ENCODE measurements around the gene SYNDIG1L.
"Not testable (repeated sequence)": the region's sequence is repeated elsewhere in the genome, so short reads cannot be mapped to it uniquely, and the experiment has no call there.

The SYNDIG1L gene

DNA sequence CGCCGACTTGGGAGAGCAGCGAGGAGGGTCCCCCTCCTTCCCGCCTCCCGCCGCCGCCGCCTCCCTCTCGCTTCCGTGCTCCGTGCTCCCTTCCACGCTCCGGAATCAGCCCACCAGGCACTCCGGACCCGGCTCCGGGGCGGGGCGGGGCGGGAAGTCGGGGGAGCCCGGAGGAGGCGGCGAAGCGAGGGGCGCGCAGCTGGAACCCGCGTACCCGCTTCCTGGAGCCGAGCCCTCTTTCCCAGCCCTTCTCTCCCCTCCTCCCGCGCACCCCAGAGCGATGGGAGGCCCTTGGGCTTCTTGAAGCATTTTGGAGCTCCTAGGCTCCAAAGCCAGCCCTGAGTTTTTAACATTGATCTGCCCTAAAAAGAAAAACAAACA, at the start of gene SYNDIG1L:
TSS of gene SYNDIG1L (minus strand) at position 9 of the 381 bp plus-strand sequence. CDS start 16,466 bp downstream, outside the sequence.
- no peak for DNase-seq

GRCh38 chr14:74475678-74476077, 49.7 kb upstream of the SYNDIG1L start:
- DNase-seq = no peak

DNA sequence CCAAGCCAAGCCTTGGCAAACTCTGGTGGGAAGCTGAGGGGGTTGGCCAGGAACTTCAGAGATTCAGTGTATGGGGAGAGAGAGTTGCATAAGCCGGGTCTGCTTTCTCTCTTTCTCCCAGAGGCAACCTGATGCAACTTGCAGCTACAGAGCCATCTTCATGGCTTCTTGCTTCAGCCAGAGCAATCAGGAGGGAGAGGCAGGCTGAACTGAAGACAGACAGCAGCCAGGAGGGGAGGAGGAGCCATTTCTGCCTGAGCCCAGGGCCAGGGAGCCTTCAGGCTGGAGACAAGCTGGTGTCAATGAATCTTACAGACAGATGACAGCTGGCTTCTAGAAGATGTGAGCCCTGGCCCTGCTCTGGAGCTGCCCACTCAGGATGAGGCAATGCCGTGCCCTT, 48.4 kb upstream of the SYNDIG1L start:
- no peak for DNase-seq

DNA sequence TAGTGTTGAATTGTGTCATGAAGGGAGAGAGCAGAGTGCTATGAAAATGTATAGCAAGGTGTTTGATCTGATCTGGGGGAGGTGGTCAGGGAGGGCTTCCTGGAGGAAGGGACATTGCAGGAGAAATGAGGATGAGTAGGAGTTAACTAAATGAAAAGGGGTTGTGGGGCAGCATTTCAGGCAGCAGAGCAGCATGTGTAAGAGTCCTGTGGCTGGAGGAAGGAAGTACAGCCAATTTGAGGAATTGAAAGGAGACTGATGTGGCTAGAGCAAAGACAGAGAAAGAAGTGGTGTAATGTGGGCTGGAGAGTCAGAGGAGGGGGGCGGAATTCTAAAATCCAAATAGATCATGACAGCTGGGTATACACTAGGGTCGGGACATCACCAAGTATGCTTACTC, 46.6 kb upstream of the SYNDIG1L start:
- no peak for DNase-seq

GRCh38 chr14:74469548-74470518, 43.8 kb upstream of the SYNDIG1L start:
- no peak for DNase-seq

GRCh38 chr14:74468513-74468912, 42.5 kb upstream of the SYNDIG1L start:
- DNase-seq = no peak

DNA sequence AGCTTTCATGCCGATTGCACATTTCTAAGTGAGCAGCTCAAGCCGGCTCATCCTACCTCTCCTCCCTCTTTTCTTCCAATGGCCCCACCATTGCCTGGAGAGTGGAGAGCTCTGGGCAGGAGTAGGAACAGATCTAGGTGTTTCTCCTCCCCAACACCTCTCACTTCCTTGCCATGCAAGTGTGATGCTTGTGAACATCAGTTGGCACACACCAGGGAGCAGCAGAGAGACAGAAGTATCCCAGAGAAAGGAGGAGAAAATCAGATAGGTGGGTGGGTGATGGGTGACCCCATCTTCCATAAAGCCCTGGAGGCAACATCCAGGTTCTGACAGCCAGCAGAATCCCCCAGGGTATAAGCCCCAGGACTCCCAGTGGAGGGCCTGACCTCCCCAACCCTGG, 39.3 kb upstream of the SYNDIG1L start:
- DNase-seq = no peak

GRCh38 chr14:74464785-74465184, 38.8 kb upstream of the SYNDIG1L start:
- DNase-seq = no peak

- DNase-seq = no peak
Observed at GRCh38 chr14:74463697-74464096, 37.7 kb upstream of the SYNDIG1L start.

GRCh38 chr14:74462993-74463392, 37.0 kb upstream of the SYNDIG1L start:
- no peak for DNase-seq

GRCh38 chr14:74459976-74460375, 34.0 kb upstream of the SYNDIG1L start:
- DNase-seq = no peak

DNA sequence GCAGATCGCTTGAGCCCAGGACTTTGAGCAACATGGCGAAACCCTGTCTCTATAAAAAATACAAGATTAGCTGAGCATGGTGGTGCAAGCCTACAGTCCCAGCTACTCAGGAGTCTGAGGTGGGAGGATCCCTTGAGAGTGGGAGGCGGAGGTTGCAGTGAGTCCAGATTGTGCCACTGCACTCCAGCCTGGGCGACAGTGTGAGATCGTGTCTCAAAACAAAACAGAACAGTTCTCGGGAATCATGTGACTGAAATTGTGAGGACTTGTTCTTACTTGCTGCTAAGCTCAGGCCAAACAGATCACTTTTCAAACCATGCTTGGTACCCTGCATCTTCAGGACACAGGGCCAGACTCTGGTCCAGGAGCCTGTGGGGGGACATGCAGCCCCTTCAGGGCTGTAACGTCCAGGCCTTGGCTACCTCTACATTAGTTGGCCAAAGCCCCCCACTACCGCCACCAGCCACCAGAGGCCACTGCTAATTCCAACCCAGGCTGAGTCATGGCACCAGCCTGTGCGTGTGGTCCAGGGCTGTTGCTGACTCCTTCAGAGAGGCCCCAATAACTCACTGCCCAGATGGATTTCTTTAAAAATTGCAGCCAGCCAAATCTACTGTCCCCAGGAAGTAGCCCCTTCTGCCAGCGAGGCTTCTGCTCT, 33.4 kb upstream of the SYNDIG1L start:
- no peak for DNase-seq

DNA sequence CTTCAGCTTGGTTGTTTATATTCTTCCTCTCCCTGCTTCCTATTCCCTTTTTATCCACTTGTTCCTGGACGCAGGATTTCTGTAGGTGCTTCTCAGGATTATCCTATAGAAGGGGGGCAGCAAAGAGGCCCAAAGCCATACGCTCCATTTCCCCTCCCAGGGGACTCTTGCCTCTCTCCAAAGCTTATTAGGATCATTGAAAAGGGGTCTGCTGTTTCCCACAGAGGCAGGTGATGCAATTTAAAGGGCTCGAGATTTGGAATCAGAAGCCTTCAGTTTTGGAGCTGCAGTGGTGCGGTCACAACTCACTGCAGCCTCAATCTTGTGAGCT, 31.5 kb upstream of the SYNDIG1L start:
- DNase-seq = no peak

DNA sequence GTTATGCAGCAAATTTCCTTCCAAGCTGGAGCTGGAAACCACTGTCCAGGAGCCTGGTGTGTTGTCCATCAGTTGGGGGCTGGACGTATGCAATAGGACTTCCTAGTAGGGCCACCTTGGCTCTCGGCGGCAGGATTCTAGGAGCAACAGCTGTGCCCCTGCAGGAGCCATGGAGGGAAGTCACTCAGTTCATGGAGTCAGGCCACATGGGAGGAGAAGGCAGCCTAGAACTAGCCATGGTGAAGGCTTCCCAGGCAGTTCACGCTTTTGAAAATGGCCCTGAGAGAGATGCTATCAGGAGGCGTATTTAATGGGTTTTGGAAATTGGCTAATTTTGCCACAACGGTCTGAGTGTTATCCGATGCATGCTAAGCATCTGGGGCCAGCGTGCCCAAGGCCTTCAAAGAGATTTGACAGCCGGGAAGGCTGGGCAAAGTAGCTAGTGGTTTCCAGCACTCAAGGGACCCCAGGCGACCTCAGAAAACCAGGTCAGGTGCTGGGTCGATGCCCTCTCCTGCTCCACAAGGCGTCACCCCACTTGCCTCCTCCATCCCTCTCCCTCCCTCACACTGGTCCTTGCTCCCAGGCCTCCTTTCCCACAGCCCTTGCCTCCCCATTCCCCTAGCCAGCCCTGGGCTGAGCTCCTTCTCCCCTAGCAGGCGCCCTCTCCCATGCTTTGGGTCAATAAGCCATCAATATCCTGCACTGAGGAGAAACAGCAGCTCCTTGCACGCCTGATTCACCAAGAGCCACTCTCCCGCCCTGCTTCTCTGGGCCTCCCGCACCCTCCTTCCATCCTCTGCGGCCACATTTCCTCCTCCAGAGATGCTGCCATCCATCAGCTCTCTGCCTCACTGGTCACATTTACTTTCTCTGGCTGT, 30.9 kb upstream of the SYNDIG1L start:
- no peak for DNase-seq

GRCh38 chr14:74454397-74454796, 28.4 kb upstream of the SYNDIG1L start:
- not testable (repeated sequence) for DNase-seq

DNA sequence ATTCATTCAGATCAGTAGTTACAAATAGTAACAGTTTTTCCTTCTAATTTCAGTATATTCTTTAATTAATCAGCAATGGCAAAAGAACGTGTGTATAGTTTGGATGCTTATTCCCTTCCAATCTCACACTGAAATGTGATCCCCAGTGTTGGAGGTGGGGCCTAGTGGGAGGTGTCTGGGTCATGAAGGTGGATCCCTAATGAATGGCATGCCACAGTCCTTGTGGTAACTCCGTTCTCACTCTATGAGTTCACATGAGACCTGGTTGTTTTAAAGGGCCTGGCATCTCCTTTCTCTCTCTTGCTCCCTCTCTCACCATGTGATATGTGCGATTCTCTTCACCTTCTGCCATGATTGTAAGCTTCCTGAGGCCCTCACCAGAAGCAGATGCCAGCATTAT, 18.9 kb upstream of the SYNDIG1L start:
- no peak for DNase-seq

DNA sequence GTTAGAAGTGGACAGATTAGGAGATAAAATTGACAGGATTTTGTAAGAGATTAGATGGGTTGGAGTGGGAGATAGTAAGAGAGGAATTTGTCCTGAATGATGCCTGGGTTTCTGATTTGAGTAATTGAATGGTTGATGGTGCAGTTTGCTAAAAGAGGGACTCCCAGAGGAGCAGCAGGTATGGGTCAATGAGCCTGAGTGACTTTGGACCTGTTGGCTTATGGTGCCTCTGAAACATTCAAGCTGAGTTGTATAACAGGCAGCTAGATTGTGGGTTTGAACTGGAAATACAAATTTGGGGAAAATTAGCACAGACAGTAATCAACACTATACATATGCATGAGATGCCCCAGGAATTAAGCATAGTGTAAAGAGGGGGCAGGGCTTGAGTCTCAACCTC, 16.7 kb upstream of the SYNDIG1L start:
- DNase-seq = no peak

DNA sequence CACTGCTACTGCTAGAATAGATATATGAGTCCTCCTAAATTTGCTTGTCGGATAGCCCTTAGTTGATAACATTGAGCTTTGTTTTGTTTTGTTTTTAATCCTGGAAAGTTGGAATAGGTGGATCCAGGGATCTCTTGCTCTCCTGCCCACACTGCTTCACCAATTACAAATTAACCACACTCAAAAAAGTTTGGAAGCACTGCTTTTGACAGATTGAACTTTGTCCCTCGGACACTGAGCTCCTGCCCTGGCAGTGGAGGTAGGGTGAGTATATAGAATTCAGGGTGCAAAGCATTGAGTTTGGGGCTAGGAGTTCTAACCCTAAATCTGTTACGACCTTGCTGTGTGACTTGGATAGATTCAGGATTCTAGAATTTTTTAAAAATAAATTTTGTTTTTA, 15.1 kb upstream of the SYNDIG1L start:
- DNase-seq = no peak

- no peak for DNase-seq
Observed at GRCh38 chr14:74438351-74438915, 12.4 kb upstream of the SYNDIG1L start.

DNA sequence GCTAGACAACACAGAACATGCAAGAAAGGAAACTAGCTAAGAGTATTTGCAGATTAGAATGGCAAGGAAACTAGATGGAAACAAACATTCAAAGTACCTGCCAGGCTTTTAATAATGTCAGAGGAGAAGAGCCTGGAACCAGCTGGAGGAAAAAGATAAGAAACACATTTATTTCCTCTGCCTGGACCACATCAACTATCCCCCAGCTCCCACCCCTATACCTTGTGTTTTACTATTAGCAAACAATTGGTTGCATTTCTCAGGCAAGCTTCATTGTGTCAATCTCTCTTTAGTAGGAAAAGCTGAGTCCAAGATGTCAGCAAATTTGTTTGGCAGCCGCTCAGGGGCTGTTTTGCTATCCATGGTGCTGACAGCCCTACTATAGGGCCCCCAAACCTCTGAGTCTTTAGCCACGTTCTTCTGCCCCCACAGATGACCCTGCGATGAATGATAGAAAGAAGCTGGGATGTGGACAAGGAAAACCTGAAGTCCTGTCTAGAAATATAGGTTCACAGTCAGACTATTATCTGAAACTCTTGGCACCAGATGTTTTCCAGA, 11.6 kb upstream of the SYNDIG1L start:
- DNase-seq = no peak

- DNase-seq = no peak
Observed at GRCh38 chr14:74434294-74434693, 8.3 kb upstream of the SYNDIG1L start.

DNA sequence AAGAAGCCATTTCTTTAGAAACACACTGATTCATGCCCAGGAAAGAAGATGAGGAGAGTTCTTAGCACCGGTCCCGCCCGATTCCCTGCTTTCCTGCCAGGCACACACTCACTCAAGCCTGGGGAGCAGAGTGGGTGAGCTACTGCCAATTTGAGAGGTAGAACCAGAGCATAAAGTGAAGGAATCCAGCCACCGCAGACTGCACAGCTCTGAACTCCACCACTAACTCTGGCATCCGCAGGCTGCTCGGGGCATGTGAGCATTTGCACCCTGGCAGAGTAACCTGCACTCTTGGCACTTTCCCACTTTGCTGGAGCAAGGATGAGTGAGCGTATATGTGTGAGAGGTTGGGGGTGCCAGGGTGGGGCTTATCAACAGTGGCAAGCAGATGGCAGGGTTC, 4.0 kb upstream of the SYNDIG1L start:
- DNase-seq = no peak

GRCh38 chr14:74429221-74429691, 3.2 kb upstream of the SYNDIG1L start:
- no peak for DNase-seq
